GM12878 (cell line): ENCODE data around the gene IFI30. TPM values are rescaled to one million over a fixed set of nuclear protein-coding genes. Genes with fewer than 3 reads are reported as not detected.
A peak's percentile ranks its signal among the peaks of the same experiment; 100 is the strongest.

Experiments used
- ATAC-seq: fragments of 200-7000 bp; cut with Tn5 transposase; 3 replicates; pipeline ENCODE4 v1.9.1; 2020; ENCODE audit warnings: mild to moderate bottlenecking, moderate library complexity
- BruUV-seq: library from RNA; stranded (reverse); fragments of 400-500 nt; replicated peaks from 2 replicates; lab custom pipeline; 2021; lab: Mats Ljungman, UMichigan
- CTCF ChIA-PET: fragments of 300-600 bp; sonication (Branson Sonifier 250); formaldehyde crosslinking; extraction: SDS; loops from one replicate; lab custom pipeline; 2021; ENCODE audit warnings: inconsistent platforms; lab: Yijun Ruan, JAX
- POLR2A ChIA-PET: fragments of 350-600 bp; formaldehyde crosslinking; extraction: SDS; loops from one replicate; lab custom pipeline; 2021; ENCODE audit warnings: inconsistent platforms; lab: Charles Lee
- RAD21 ChIA-PET: fragments of 300-600 bp; sonication (Branson Sonifier 250); formaldehyde crosslinking; loops from one replicate; lab custom pipeline; 2023; ENCODE audit warnings: antibody characterized with exemption; ENCODE audit not compliant: unreplicated experiment; lab: Charles Lee
- SMC1A ChIA-PET: fragments of 300-600 bp; sonication (Branson Sonifier 250); formaldehyde crosslinking; loops from one replicate; lab custom pipeline; 2023; ENCODE audit not compliant: unreplicated experiment, uncharacterized antibody; lab: Charles Lee
- DNase-seq: peaks from one replicate; pipeline ENCODE4 v3.0.0-alpha.2; 2011; ENCODE audit warnings: low read depth, low spot score
- FAIRE-seq: peaks from 3 replicates; lab custom pipeline; 2011; peaks lifted over from hg19 to GRCh38; lab: Jason Lieb, UNC
- H2AFZ ChIP-seq: 2 replicates; pipeline ENCODE4 v1.6.0; 2011; ENCODE audit warnings: low read depth, low read length, control low read depth; ENCODE audit not compliant: control insufficient read depth
- H3K27ac ChIP-seq: 2 replicates; pipeline ENCODE4 v1.5.1; 2011; ENCODE audit warnings: control low read depth; ENCODE audit not compliant: control insufficient read depth, insufficient read depth
- H3K27me3 ChIP-seq, 2 experiments: replicated peaks in 1 of 2; 2 replicates each; pipeline versions ENCODE4 v1.6.0 to v1.6.1; 2011; ENCODE audit warnings: low read length in 1 of 2; ENCODE audit not compliant: control insufficient read depth in 2 of 2, insufficient read depth in 2 of 2
- H3K36me3 ChIP-seq, 2 experiments: 2 replicates each; pipeline ENCODE4 v1.5.1; 2011; ENCODE audit warnings: low read length in 1 of 2; ENCODE audit not compliant: control insufficient read depth in 2 of 2, insufficient read depth in 2 of 2
- H3K4me1 ChIP-seq: 2 replicates; pipeline ENCODE4 v1.6.1; 2011; ENCODE audit warnings: mild to moderate bottlenecking, low read length, moderate library complexity, mixed read lengths; ENCODE audit not compliant: control insufficient read depth, insufficient read depth
- H3K4me2 ChIP-seq: 2 replicates; pipeline ENCODE4 v1.6.0; 2011; ENCODE audit warnings: control low read depth; ENCODE audit not compliant: control insufficient read depth, insufficient read depth
- H3K4me3 ChIP-seq: fragments of 200-600 bp; sonication (generic); 2 replicates; pipeline ENCODE4 v1.5.1; 2016
- H3K79me2 ChIP-seq: 2 replicates; pipeline ENCODE4 v1.6.0; 2011; ENCODE audit warnings: low read length; ENCODE audit not compliant: control insufficient read depth, insufficient read depth
- H3K9ac ChIP-seq: 2 replicates; pipeline ENCODE4 v1.8.0; 2011; ENCODE audit warnings: low read length, control low read depth, mixed read lengths; ENCODE audit not compliant: control insufficient read depth, insufficient read depth
- H3K9me3 ChIP-seq: replicated peaks from 3 replicates; pipeline ENCODE4 v1.5.1; 2011; ENCODE audit warnings: mild to moderate bottlenecking, low read length; ENCODE audit not compliant: control insufficient read depth, insufficient read depth
- H4K20me1 ChIP-seq: 2 replicates; pipeline ENCODE4 v1.6.0; 2011; ENCODE audit not compliant: control insufficient read depth, insufficient read depth
- BHLHE40 ChIP-seq, 2 experiments: fragments of 450-650 bp in 1 of 2; IDR thresholded peaks; 2 replicates each; pipeline ENCODE4 v1.6.1; 2011 to 2017; ENCODE audit warnings: low read depth in 2 of 2, borderline replicate concordance in 1 of 2, improper control_type of control experiment in 1 of 2, low read length in 1 of 2, mild to moderate bottlenecking in 1 of 2
- GATAD2B ChIP-seq: fragments of 450-650 bp; conservative IDR thresholded peaks from 2 replicates; pipeline ENCODE4 v1.6.1; 2017; ENCODE audit warnings: low read depth, mild to moderate bottlenecking, moderate library complexity
- IKZF1 ChIP-seq: fragments of 450-650 bp; conservative IDR thresholded peaks from 2 replicates; pipeline ENCODE4 v1.6.1; 2017; ENCODE audit warnings: antibody characterized with exemption, mild to moderate bottlenecking
- IKZF2 ChIP-seq, 2 experiments: fragments of 450-650 bp; IDR thresholded peaks; 2 replicates each; pipeline ENCODE4 v1.6.1; 2017; ENCODE audit warnings: mild to moderate bottlenecking in 2 of 2, moderate library complexity in 2 of 2
- JUND ChIP-seq: IDR thresholded peaks from 2 replicates; pipeline ENCODE4 v1.6.1; 2012; ENCODE audit warnings: low read depth, mild to moderate bottlenecking, low read length, improper control_type of control experiment, moderate library complexity
- KDM1A ChIP-seq: fragments of 200-600 bp; sonication (generic); IDR thresholded peaks from 2 replicates; pipeline ENCODE4 v1.6.1; 2016; ENCODE audit warnings: borderline replicate concordance
- MTA2 ChIP-seq: fragments of 450-650 bp; IDR thresholded peaks from 2 replicates; pipeline ENCODE4 v1.6.1; 2016; ENCODE audit warnings: low read depth, mild to moderate bottlenecking, moderate library complexity
- MYB ChIP-seq: fragments of 150-350 bp; IDR thresholded peaks from 2 replicates; pipeline ENCODE4 v1.6.1; 2014; ENCODE audit warnings: mild to moderate bottlenecking, low read depth, low read length, borderline replicate concordance
- NR2F1 ChIP-seq: fragments of 450-650 bp; conservative IDR thresholded peaks from 2 replicates; pipeline ENCODE4 v1.6.1; 2017; ENCODE audit warnings: mild to moderate bottlenecking
- RUNX3 ChIP-seq: IDR thresholded peaks from 2 replicates; pipeline ENCODE4 v1.6.1; 2012; ENCODE audit warnings: low read length, inconsistent platforms
- SP1 ChIP-seq: IDR thresholded peaks from one replicate; pipeline ENCODE4 v1.6.1; 2011; ENCODE audit warnings: low read depth, low read length
- SREBF1 ChIP-seq: IDR thresholded peaks from 2 replicates; pipeline ENCODE4 v1.6.1; 2012; ENCODE audit warnings: mild to moderate bottlenecking, low read length
- SRF ChIP-seq, 2 experiments: IDR thresholded peaks; 2 replicates each; pipeline ENCODE4 v1.6.1; 2011; ENCODE audit warnings: low read depth in 2 of 2, low read length in 2 of 2, mild to moderate bottlenecking in 1 of 2, moderate library complexity in 1 of 2
- STAT1 ChIP-seq: fragments of 450-650 bp; conservative IDR thresholded peaks from 2 replicates; pipeline ENCODE4 v1.6.1; 2014; ENCODE audit warnings: antibody characterized with exemption, mild to moderate bottlenecking
- WGBS: methylation state at CpG from one replicate; pipeline ENCODE4 v1.1.6; 2016; ENCODE audit warnings: low lambda C conversion rate; ENCODE audit not compliant: insufficient replicate concordance, insufficient coverage; ENCODE audit errors: missing lambda C conversion rate; 5-methylcytosine and 5-hydroxymethylcytosine counted together
- in situ Hi-C: fragments of 300-500 bp; cut with MboI; formaldehyde crosslinking; loops from 9 replicates; pipeline ENCODE4 v1.14.3; 2018; ENCODE audit warnings: mixed read lengths
- intact Hi-C: fragments of 100-400 bp; cut with micrococcal nuclease; formaldehyde crosslinking; loops from one replicate; pipeline ENCODE4 v1.14.2; 2022; ENCODE audit not compliant: unreplicated experiment
- polyA plus RNA-seq, 11 experiments: library from polyadenylated mRNA; depleted of rRNA in 4 of 11; unstranded in 6 of 11; stranded (reverse) in 5 of 11; fragments of >200 nt; fragmentation: Nextera tagmentation in 4 of 11; fragmentation: Illumina TruSeq in 1 of 11; extraction: Ambion mirVana in 4 of 11; extraction: Trizol in 1 of 11; gene quantifications; 1 replicate in 1 of 11; 2 replicates in 10 of 11; pipeline versions ENCODE4 v1.2.1 to v1.2.3, GENCODE V29; 2011 to 2016; ENCODE audit warnings: inconsistent platforms in 2 of 11, missing spikeins in 2 of 11, low read depth in 1 of 11
- total RNA-seq, 4 experiments: library from RNA; depleted of rRNA in 3 of 4; stranded (reverse); fragments of >200 nt in 3 of 4; fragmentation: Illumina TruSeq in 1 of 4; extraction: Trizol in 1 of 4; gene quantifications; 2 replicates each; pipeline versions ENCODE4 v1.2.1 to v1.2.3, GENCODE V29; 2013 to 2021
- TF ChIP-seq, protein P1 (sequence below): fragments of 450-650 bp; IDR thresholded peaks from 2 replicates; pipeline ENCODE4 v1.6.1; 2016; ENCODE audit warnings: mild to moderate bottlenecking, moderate library complexity, borderline replicate concordance

IFI30 gene
- total and polyA plus RNA-seq, 10 of the 15 experiments (the other 5 are each of a cell fraction or from before 2014, with no cell fraction given), result 221 to 1,112 (median 451) TPM

- TF ChIP-seq SP1, result peak; percentile 100
- 0 out of 4 replicates have a peak, but pooled peaks of 1 of the 2 experiments have one; percentile 17 for TF ChIP-seq SRF (IDR thresholded peaks at IDR 0.05; ENCODE audit: low read depth in 2 of 2, low read length in 2 of 2)
- no peak for TF ChIP-seq KDM1A
- no peak for TF ChIP-seq MYB
Observed at GRCh38 chr19:18203863-18204393, 30.3 kb downstream of the IFI30 start, which contains the start of gene RAB3A (continued).

DNA sequence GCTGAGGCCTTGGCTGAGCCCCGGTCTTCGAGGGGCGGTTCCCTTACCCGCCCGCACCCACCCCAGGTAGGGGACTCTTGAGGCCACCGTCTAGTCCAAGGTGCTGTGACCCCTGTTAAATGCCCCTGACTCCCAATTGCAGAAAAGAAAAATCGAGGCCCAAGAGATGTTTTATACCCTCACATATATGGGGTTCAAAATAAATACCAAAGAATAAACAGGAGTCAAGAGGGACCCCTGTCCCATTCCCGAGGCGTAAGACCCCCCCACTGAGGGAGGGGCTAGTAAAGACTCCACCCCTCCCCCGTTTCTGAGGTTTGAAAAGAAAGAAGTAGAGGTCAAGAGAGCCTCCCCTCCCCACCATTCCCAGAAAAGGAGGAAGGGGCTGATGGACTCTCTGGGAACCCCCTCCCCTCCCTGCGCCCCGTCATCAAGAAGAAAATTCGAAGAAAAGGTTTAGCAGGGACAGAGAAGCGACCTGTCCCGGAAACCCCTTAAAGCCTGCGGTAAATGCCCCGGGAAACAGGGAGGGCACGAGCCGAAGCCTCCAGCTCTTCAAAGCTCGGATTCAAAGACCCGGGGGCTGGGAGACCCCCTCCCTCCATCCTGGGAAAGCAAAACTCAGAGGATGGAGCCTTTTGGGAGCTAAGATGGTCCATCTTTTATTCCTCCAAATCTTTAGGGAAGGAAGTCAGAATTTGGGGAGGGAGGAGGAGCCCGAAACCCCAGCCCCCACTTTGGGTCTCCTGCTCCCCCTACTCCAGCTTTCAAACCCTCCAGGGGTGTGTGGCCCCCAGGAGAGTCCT lies 31.0 kb downstream of the IFI30 start:
- BruUV-seq, result TSS peak; percentile 95
- FAIRE-seq (no peak), ATAC-seq (peak; percentile 7), DNase-seq (no peak)
- intact Hi-C loops, result loop anchor here (5.0 to 10.0 kb wide), 2 partner anchors 123 to 210 kb away; partner anchors contain the start of gene SSBP4
- under 1% methylated on average over 22 of the region's 22 CpGs for WGBS
- H3K36me3 ChIP-seq, result peaks cover 0 to 3% of the 10 kb centered on the region in 2 experiments; a peak in 2 of 4 replicates
- peak overlapping the region; percentile 62 for H3K4me2 ChIP-seq
- CTCF ChIA-PET, result interaction anchor here (0.6 to 11.7 kb wide), 17 partner anchors 12 to 250 kb away, joined by 3 to 213 read pairs (median 4); partner anchors contain the start of genes LSM4, MPV17L2 and PDE4C
- H3K27me3 ChIP-seq, result no peaks in the 10 kb centered on the region
- RAD21 ChIA-PET, result interaction anchor here (0.8 to 8.1 kb wide), 20 partner anchors 10 to 215 kb away, joined by 3 to 175 read pairs (median 4); partner anchors contain the start of genes JUND, MPV17L2, PIK3R2 and SSBP4
- SMC1A ChIA-PET, result interaction anchor here (0.7 to 9.5 kb wide), 21 partner anchors 10 to 206 kb away, joined by 3 to 121 read pairs (median 4); partner anchors contain the start of gene MPV17L2
- H3K4me1 ChIP-seq, result peaks cover 6% of the 10 kb centered on the region
- H3K9me3 ChIP-seq, result no peaks in the 10 kb centered on the region
- H3K4me3 ChIP-seq, result peak overlapping the region; percentile 86
- H4K20me1 ChIP-seq, result no peaks in the 10 kb centered on the region
- peaks cover 9% of the 10 kb centered on the region for H3K79me2 ChIP-seq
- H3K9ac ChIP-seq, result peak overlapping the region; percentile 84
- in situ Hi-C loops, result loop anchor here (5.0 kb wide), 1 partner anchor 43 kb away; no protein-coding TSS in a partner anchor
- POLR2A ChIA-PET, result interaction anchor here (0.5 to 3.4 kb wide), 19 partner anchors 10 to 213 kb away, joined by 3 to 29 read pairs (median 5); partner anchors contain the start of genes JUND, LSM4, MPV17L2 and PDE4C
- H3K27ac ChIP-seq, result peak overlapping the region; percentile 68
- peak overlapping the region; percentile 84 for H2AFZ ChIP-seq
- TF ChIP-seq STAT1, result no peak
- peak; percentile 90 for TF ChIP-seq SREBF1
- peak; percentile 91; the same call in 1 of the 2 replicates for TF ChIP-seq JUND
- peak; percentile 60 for TF ChIP-seq IKZF1
- peak; percentile 35; the same call in 1 of the 2 replicates for TF ChIP-seq MTA2
- TF ChIP-seq GATAD2B, result no peak
- TF ChIP-seq RUNX3, result peak; percentile 52; the same call in 1 of the 2 replicates
- TF ChIP-seq, protein P1, sequence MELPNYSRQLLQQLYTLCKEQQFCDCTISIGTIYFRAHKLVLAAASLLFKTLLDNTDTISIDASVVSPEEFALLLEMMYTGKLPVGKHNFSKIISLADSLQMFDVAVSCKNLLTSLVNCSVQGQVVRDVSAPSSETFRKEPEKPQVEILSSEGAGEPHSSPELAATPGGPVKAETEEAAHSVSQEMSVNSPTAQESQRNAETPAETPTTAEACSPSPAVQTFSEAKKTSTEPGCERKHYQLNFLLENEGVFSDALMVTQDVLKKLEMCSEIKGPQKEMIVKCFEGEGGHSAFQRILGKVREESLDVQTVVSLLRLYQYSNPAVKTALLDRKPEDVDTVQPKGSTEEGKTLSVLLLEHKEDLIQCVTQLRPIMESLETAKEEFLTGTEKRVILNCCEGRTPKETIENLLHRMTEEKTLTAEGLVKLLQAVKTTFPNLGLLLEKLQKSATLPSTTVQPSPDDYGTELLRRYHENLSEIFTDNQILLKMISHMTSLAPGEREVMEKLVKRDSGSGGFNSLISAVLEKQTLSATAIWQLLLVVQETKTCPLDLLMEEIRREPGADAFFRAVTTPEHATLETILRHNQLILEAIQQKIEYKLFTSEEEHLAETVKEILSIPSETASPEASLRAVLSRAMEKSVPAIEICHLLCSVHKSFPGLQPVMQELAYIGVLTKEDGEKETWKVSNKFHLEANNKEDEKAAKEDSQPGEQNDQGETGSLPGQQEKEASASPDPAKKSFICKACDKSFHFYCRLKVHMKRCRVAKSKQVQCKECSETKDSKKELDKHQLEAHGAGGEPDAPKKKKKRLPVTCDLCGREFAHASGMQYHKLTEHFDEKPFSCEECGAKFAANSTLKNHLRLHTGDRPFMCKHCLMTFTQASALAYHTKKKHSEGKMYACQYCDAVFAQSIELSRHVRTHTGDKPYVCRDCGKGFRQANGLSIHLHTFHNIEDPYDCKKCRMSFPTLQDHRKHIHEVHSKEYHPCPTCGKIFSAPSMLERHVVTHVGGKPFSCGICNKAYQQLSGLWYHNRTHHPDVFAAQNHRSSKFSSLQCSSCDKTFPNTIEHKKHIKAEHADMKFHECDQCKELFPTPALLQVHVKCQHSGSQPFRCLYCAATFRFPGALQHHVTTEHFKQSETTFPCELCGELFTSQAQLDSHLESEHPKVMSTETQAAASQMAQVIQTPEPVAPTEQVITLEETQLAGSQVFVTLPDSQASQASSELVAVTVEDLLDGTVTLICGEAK, result no peak
- TF ChIP-seq NR2F1, result peak; percentile 77
- peak; percentile 45 to 62; a peak in 3 of 4 replicates for TF ChIP-seq BHLHE40 (IDR thresholded peaks at IDR 0.05; ENCODE audit: borderline replicate concordance in 1 of 2, low read depth in 2 of 2, low read length in 1 of 2)
- peak; percentile 66 to 69; a peak in 3 of 4 replicates for TF ChIP-seq IKZF2 (IDR thresholded peaks at IDR 0.05)
